Stimulated activated CD8-positive, alpha-beta memory T cell treated with anti-CD3 and anti-CD28 coated beads, Interleukin-12 subunit alpha, Interleukin-12 subunit beta, amount 100 ng/mL, for 4 hours (primary cell): ENCODE results near the gene BACH2.
"Not testable (repeated sequence)": the region's sequence is repeated elsewhere in the genome, so short reads cannot be mapped to it uniquely, and the experiment has no call there.

ENCODE experiments used
- DNase-seq: peaks from one replicate; pipeline ENCODE4 v3.0.0-alpha.2; 2020; ENCODE audit warnings: low read depth

Gene BACH2

GRCh38 chr6:90212274-90212673 is 84.4 kb downstream of the BACH2 start:
- DNase-seq, result no peak

- DNase-seq, result no peak
These were observed 87.1 kb downstream of the BACH2 start for GRCh38 chr6:90209527-90209926.

GRCh38 chr6:90208690-90209089 is 88.0 kb downstream of the BACH2 start:
- DNase-seq, result not testable (repeated sequence)

- DNase-seq, result no peak
These were observed 92.2 kb downstream of the BACH2 start for GRCh38 chr6:90204327-90205056.

GRCh38 chr6:90203672-90204071 is 93.0 kb downstream of the BACH2 start:
- no peak for DNase-seq

GRCh38 chr6:90202156-90202555 is 94.5 kb downstream of the BACH2 start:
- DNase-seq, result no peak

GRCh38 chr6:90199900-90200299 is 96.7 kb downstream of the BACH2 start:
- DNase-seq, result no peak

GRCh38 chr6:90198758-90199425 is 97.8 kb downstream of the BACH2 start:
- no peak for DNase-seq

GRCh38 chr6:90197854-90198496 is 98.7 kb downstream of the BACH2 start:
- no peak for DNase-seq

- DNase-seq, result no peak
These were observed 101.4 kb downstream of the BACH2 start for GRCh38 chr6:90195094-90195829.

GRCh38 chr6:90194371-90194841 is 102.2 kb downstream of the BACH2 start:
- DNase-seq, result no peak

GRCh38 chr6:90193359-90193758 is 103.3 kb downstream of the BACH2 start:
- DNase-seq, result no peak

- no peak for DNase-seq
These were observed 103.8 kb downstream of the BACH2 start for GRCh38 chr6:90192857-90193256.

- no peak for DNase-seq
These were observed 105.8 kb downstream of the BACH2 start for GRCh38 chr6:90190752-90191395.

GRCh38 chr6:90190131-90190530 is 106.5 kb downstream of the BACH2 start:
- no peak for DNase-seq

GRCh38 chr6:90187437-90188121 is 109.1 kb downstream of the BACH2 start:
- no peak for DNase-seq

- no peak for DNase-seq
These were observed 109.8 kb downstream of the BACH2 start for GRCh38 chr6:90186637-90187371.

- DNase-seq, result no peak
These were observed 110.6 kb downstream of the BACH2 start for GRCh38 chr6:90186026-90186425.

GRCh38 chr6:90184334-90185298 is 112.0 kb downstream of the BACH2 start:
- DNase-seq, result no peak
